Activated CD4-positive, alpha-beta T cell treated with anti-CD3 and anti-CD28 coated beads, Interleukin-2, amount 50 U/mL, for 48 hours (primary cell): ENCODE results near the gene TCEA2.

ENCODE experiments used
- DNase-seq, 2 experiments: peaks; one replicate each; pipeline ENCODE4 v3.0.0-alpha.2; 2020

TCEA2 gene

DNA sequence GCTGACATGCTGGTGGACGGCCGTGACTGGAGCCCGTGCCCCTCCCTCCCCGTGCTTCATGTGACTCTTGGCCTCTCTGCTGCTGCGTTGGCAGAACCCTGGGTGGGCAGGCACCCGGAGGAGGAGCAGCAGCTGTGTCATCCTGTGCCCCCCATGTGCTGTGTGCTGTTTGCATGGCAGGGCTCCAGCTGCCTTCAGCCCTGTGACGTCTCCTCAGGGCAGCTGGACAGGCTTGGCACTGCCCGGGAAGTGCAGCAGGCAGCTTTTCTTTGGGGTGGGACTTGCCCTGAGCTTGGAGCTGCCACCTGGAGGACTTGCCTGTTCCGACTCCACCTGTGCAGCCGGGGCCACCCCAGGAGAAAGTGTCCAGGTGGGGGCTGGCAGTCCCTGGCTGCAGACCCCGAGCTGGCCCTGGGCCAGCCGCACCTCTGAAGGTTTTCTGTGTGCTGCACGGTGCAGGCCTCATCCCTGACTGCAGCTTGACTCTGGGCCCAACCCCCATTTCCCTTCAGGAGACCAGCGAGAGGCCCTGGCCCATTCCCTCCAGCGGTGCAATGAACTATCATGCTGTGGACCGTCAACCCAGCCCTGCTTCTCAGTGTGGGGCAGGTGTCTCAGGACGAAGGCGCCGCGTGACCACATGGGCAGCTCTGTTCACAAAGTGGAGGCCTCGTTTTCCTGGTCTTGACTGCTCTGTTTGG, 36.2 kb downstream of the TCEA2 start:
- no peak for DNase-seq

DNA sequence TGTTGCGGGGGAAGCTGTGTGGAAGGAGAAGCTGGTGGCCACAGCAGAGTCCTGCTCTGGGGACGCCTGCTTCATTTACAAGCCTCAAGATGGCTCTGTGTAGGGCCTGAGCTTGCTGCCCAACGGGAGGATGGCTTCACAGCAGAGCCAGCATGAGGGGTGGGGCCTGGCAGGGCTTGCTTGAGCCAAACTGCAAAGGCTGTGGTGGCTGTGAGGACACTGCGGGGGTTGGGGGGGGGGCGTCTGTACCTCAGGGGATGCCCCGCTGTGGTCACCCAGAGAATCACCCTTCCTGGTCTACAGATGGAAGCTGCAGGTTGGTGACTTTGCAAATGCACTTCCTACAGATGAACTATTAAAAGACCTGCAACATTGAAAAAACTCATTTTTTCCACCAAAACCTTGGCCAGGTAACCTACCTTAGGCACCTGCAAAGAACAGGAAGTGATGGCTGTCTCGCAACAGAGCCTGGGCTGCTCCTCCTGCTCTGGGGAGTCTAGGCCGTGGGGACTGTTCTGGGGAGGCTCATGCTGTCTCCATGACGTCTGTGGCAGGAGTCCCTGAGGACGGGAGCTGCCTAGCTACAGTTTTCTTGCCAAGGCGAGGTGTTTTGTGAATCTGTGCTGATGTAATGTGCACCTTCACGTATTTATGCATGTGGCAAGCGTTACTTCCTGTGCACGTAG, 37.0 kb downstream of the TCEA2 start:
- no peak for DNase-seq

- DNase-seq = no peak
Measured at GRCh38 chr20:64100566-64100888, 37.5 kb downstream of the TCEA2 start.

DNA sequence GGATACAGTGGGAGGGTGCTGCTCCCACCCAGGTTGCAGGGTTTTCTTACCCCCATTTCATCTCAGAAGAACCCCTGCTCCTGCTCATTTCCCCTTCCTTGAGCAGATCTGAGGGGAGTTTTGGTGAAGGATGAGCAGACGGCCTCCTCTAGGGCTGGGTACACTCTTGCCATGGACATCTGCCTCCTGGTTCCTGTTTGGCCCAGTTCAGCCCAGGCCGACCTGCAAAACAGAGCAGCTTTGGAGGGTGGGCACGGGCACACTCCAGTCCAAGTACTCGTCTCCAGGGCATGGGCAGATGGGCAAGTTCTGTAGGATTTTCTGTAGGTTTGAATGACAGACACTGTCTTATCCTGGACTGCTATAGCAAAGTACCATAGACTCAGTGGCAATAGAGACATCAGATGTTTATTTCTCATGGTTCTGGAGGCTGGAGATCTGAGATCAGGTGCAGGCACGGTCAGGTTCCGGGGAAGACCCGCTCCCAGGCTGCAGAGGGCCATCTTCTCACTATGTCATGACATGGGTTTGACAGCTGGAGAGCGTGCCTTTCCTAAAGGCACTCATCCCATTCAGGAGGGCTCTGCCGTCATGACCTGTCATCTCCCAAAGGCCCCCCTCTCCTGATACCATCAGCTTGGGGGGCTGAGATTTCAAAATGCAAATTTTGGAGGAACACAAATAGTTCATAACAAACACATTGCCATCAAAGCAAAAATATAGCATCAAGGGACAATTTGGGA, 38.1 kb downstream of the TCEA2 start:
- no peak for DNase-seq

DNA sequence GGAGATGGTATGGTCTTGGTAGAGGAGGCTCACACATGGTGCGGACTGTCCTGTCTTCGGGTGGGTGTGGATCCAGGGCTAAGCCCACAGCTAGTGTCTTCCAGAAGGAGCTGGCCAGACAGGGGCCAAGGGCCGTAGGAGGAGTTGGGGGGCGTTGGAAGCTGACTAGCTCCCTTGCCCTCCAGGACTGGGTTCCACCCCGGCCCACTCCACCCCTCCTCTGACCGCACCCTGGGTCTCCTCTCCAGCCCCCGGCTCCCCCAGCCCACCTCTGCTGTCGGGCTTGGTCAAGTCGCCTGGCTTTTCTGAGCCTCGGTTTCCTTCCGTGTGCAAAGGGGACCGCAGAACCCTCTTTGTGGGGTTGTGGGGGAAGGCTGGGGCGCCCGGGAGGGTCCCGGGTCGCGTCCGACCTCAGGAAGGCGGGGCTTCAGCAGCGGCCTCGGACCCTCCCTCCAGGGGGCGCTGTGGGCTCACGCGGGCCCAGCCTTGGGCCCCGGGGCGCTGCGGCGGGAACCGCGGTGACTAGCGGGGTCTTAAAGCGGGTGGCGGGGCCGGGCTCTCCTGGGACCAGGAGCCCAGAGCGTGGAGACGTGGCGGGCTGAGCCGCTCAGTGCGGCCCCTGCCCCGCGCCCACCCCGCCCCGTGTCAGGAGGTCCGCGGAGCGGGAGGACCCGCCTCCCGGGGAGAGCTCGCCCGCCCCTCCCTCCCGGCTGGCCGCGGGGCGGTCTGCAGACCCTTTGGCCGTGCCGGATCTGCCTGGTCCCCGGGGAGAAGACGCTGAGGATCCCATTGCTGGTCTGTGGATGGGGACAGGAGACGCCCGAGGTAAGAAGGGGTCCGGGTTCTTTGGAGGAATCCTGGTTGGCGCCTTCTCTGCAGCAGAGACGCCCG, 39.0 kb downstream of the TCEA2 start:
- peak; percentile 73 to 77 for DNase-seq

GRCh38 chr20:64102647-64103354, 39.8 kb downstream of the TCEA2 start:
- DNase-seq = no peak

DNA sequence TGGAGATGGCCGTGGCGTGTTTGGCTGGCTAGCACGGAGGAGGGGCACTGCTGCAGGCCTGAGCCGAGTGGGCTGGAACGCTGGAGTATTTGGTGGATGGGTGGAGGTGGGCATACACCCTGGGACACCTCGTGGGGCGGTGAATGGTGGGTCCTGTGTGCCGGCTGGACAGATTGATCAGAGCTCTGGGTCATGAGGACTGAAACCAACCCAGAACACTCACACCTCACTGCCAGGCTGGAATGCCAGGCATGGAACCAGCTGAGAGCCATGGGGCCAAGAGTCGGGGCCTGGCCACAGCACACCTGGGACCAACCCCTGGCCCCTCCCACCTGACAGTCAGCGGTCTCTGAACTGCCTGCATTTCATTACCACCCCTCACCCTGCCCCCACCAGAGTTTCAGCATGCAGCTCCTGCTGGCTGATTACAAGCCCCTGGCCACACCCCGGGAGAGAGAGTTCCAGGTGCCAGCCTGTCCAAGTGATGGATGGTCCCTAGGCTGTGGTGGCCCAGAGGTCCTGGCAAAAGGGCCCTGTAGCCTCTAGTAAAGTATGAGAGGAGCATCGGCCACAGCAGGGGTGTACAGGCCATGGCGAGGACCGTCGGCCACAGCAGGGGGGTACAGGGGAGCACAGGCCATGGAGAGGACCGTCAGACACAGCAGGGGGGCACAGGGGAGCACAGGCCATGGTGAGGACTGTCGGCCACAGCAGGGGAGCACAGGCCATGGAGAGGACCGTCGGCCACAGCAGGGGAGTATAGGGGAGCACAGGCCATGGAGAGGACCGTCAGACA, 41.1 kb downstream of the TCEA2 start:
- no peak for DNase-seq

DNA sequence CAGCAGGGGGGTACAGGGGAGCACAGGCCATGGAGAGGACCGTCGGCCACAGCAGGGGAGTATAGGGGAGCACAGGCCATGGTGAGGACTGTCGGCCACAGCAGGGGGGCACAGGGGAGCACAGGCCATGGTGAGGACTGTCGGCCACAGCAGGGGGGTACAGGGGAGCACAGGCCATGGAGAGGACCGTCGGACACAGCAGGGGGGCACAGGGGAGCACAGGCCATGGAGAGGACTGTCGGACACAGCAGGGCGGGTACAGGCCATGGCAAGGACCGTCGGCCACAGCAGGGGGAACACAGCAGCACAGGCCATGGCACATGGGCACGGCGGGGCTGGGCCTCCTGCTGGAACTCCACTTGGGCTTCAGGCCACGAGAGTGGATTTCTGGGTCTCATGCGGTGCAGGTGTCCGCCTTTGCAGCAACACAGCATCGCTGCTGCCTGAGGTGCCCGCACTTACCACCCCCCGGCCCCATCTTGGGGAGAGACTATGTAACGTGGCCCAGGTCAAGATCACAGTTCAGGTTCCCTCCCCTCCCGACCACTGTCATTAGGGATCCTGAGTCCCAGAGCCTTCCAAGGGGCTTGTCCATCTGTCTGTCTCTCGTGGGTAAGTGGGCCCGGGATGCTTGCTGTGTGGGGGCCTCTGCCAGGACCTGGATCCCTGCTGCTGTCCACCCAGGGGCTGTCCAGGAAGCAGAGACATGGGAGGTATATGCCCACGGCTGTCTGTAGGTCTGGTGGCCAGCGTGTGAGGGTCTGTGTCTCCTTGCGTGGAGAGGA, 41.9 kb downstream of the TCEA2 start:
- DNase-seq = no peak

GRCh38 chr20:64105846-64106434, 42.9 kb downstream of the TCEA2 start:
- no peak for DNase-seq

DNA sequence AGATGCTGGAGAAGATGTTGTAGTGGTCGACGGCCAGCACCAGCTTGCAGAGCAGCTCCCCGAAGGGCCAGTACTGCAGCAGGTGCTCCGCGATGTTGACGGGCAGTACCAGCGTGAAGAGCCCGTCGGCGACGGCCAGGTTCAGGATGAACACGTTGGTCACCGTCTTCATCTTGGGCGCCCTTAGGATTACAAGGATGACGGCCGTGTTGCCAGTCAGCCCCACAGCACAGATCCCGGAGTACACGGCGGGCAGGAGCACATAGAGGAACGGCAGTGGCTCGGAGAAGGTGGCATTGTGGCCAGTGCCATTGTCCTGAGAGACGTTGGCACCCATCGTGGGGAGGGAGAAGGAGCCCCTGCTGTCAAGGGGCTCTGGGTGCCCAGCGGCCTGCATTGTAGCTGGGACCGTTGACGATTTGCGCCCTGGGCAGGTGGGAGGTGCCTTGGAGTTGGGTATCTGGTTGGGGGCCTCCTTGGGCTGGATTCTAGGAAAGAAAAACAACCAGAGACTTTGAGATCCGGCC, 43.5 kb downstream of the TCEA2 start:
- DNase-seq = no peak

GRCh38 chr20:64106981-64107735, 44.2 kb downstream of the TCEA2 start, which contains the start of gene NPBWR2:
TSS of gene NPBWR2 (minus strand) at chr20:64107565. CDS start at chr20:64106831, 734 bp downstream.
- DNase-seq = no peak

- no peak for DNase-seq
Measured at GRCh38 chr20:64107736-64108457, 44.9 kb downstream of the TCEA2 start.

DNA sequence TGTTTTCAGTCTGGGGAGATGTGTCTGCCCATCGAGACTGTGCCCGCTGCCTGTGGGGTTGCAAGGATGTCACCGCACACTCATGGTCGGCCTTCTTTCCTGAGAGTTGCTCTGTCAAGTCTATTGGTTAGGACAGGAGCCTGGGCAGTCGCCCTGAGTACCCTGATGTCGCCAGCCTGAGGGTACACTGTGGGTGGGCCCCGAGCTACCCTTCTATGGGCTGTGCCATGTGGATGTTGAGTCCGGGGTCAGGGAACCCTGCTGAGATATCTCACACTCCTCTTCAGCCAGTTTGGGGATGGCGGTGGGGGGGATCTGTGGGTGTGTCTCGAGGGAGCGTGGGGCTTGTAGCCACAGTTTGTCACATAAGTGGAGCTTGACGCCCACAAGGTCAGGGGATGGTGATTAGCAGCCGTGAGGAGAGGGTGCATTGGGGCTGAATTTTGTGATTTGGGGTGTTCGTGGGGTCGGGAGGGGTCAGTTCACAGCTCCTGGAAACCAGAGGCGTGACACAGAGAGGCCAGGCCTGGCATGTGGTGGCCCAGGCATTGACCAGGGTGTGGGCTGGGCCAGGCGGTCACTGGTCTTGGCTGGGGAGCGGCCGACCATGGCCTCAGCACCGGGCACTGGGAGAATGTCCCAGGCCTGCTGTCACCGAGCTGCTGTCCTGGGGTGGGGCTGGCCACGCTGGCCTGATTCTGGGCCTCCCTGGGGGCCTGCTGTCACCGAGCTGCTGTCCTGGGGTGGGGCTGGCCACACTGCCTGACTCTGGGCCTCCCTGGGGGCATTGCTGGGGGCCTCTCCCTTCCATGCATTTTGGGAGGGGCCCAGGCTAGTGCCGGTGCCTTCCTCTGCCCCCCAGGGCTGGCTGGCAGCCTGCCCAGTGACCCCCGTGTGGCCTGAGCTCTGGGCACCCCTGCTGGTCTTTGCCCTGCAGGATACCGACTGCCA, 46.0 kb downstream of the TCEA2 start:
- no peak for DNase-seq

GRCh38 chr20:64109831-64110391, 46.9 kb downstream of the TCEA2 start:
- no peak for DNase-seq

- no peak for DNase-seq
Measured at GRCh38 chr20:64110411-64111068, 47.5 kb downstream of the TCEA2 start.
